HCT116 (cell line): ENCODE data around the gene PTMS. TPM values are rescaled to one million over a fixed set of nuclear protein-coding genes. Genes with fewer than 3 reads are reported as not detected.

Experiments
- ATAC-seq: fragments of 200-7000 bp; cut with Tn5 transposase; 2 replicates; pipeline ENCODE4 v1.9.1; 2020; ENCODE audit warnings: mild to moderate bottlenecking, moderate library complexity
- BruUV-seq: library from RNA; stranded (reverse); fragments of 400-500 nt; replicated peaks from 2 replicates; lab custom pipeline; 2021; lab: Mats Ljungman, UMichigan
- CTCF ChIA-PET: fragments of 300-600 bp; sonication (Branson Sonifier 250); formaldehyde crosslinking; loops from one replicate; lab custom pipeline; 2021; ENCODE audit warnings: antibody characterized with exemption; lab: Charles Lee
- POLR2A ChIA-PET: fragments of 300-600, 350-600 bp; sonication (Branson Sonifier 250); formaldehyde crosslinking; loops from one replicate; lab custom pipeline; 2021; ENCODE audit warnings: antibody characterized with exemption; lab: Charles Lee
- RAD21 ChIA-PET, 2 experiments: fragments of 300-600 bp; sonication (Branson Sonifier 250); formaldehyde crosslinking; loops; one replicate each; lab custom pipeline; 2023; ENCODE audit warnings: low total read pairs in 2 of 2; ENCODE audit not compliant: uncharacterized antibody in 2 of 2, unreplicated experiment in 2 of 2, low non-redundant PET in 1 of 2; lab: Charles Lee
- DNase-seq: peaks from one replicate; pipeline ENCODE4 v3.0.0-alpha.2; 2010; ENCODE audit warnings: low read depth, low spot score
- H2AFZ ChIP-seq: fragments of 200-600 bp; shearing (Covaris generic), sonication (generic); 2 replicates; pipeline ENCODE4 v1.6.1; 2017; ENCODE audit warnings: low read depth, mixed run types, mixed read lengths, antibody characterized with exemption, low read length; ENCODE audit not compliant: poor library complexity, severe bottlenecking
- H3K27ac ChIP-seq: 2 replicates; pipeline ENCODE4 v1.5.1; 2012; ENCODE audit warnings: low read depth, low read length
- H3K27me3 ChIP-seq: fragments of 200-600 bp; sonication (generic); 2 replicates; pipeline ENCODE4 v1.6.1; 2016; ENCODE audit warnings: mixed run types, low read length, mixed read lengths; ENCODE audit not compliant: insufficient read depth
- H3K36me3 ChIP-seq, 2 experiments: fragments of 200-500 bp in 1 of 2; fragments of 200-600 bp in 1 of 2; sonication (Bioruptor generic) in 1 of 2; sonication (generic) in 1 of 2; 2 replicates each; pipeline versions ENCODE4 v1.5.1 to v1.6.1; 2014 to 2016; ENCODE audit warnings: low read length in 2 of 2, inconsistent platforms in 1 of 2, mixed read lengths in 1 of 2, mixed run types in 1 of 2; ENCODE audit not compliant: insufficient read depth in 2 of 2, control insufficient read depth in 1 of 2
- H3K4me1 ChIP-seq, 2 experiments: fragments of 200-600 bp in 1 of 2; sonication (generic) in 1 of 2; 2 replicates each; pipeline versions ENCODE4 v1.5.1 to v1.6.1; 2012 to 2017; ENCODE audit warnings: low read length in 2 of 2, inconsistent platforms in 1 of 2, mild to moderate bottlenecking in 1 of 2, mixed read lengths in 1 of 2, mixed run types in 1 of 2, moderate library complexity in 1 of 2; ENCODE audit not compliant: insufficient read depth in 2 of 2, control insufficient read depth in 1 of 2
- H3K4me2 ChIP-seq: fragments of 200-600 bp; sonication (generic); 2 replicates; pipeline ENCODE4 v1.6.1; 2017; ENCODE audit warnings: mixed run types, low read length, mixed read lengths
- H3K4me3 ChIP-seq, 2 experiments: fragments of 200-600 bp in 1 of 2; sonication (generic) in 1 of 2; replicated peaks in 1 of 2; 2 replicates each; pipeline ENCODE4 v1.5.1; 2011 to 2016; ENCODE audit warnings: low read length in 2 of 2, control low read depth in 1 of 2, low read depth in 1 of 2, mild to moderate bottlenecking in 1 of 2, mixed read lengths in 1 of 2, mixed run types in 1 of 2
- H3K79me2 ChIP-seq: fragments of 200-600 bp; sonication (generic); 2 replicates; pipeline ENCODE4 v1.6.1; 2017; ENCODE audit warnings: mild to moderate bottlenecking, mixed run types, low read length, moderate library complexity, mixed read lengths; ENCODE audit not compliant: insufficient read depth
- H3K9ac ChIP-seq: fragments of 200-600 bp; sonication (generic); 2 replicates; pipeline ENCODE4 v1.6.1; 2016; ENCODE audit warnings: low read length, mixed read lengths
- H3K9me2 ChIP-seq: fragments of 200-600 bp; sonication (generic), shearing (Covaris generic); 2 replicates; pipeline ENCODE4 v1.6.1; 2017; ENCODE audit warnings: mixed run types, mild to moderate bottlenecking, moderate library complexity; ENCODE audit not compliant: insufficient read depth
- H3K9me3 ChIP-seq, 2 experiments: fragments of 200-500 bp in 1 of 2; fragments of 200-600 bp in 1 of 2; sonication (Bioruptor generic) in 1 of 2; sonication (generic) in 1 of 2; 2 replicates each; pipeline ENCODE4 v1.6.1; 2014 to 2017; ENCODE audit warnings: low read length in 2 of 2, mixed read lengths in 2 of 2, inconsistent platforms in 1 of 2, low read depth in 1 of 2, mild to moderate bottlenecking in 1 of 2, mixed run types in 1 of 2, moderate library complexity in 1 of 2; ENCODE audit not compliant: control insufficient read depth in 1 of 2, insufficient read depth in 1 of 2
- H4K20me1 ChIP-seq: fragments of 200-600 bp; sonication (generic), shearing (Covaris generic); 2 replicates; pipeline ENCODE4 v1.6.1; 2017; ENCODE audit warnings: mixed run types, mild to moderate bottlenecking, moderate library complexity; ENCODE audit not compliant: insufficient read depth
- CTCF ChIP-seq, 3 experiments: fragments of 200-600 bp in 1 of 3; sonication (generic) in 1 of 3; IDR thresholded peaks in 2 of 3; conservative IDR thresholded peaks in 1 of 3; 2 replicates each; pipeline ENCODE4 v1.5.1; 2012 to 2017; ENCODE audit warnings: low read depth in 2 of 3, low read length in 2 of 3, antibody characterized with exemption in 1 of 3, borderline replicate concordance in 1 of 3, control low read depth in 1 of 3, mild to moderate bottlenecking in 1 of 3, mixed read lengths in 1 of 3, mixed run types in 1 of 3, moderate library complexity in 1 of 3; ENCODE audit not compliant: insufficient read depth in 1 of 3
- EZH2 ChIP-seq: fragments of 200-600 bp; sonication (generic); IDR thresholded peaks from 2 replicates; pipeline ENCODE4 v1.6.1; 2017; ENCODE audit warnings: antibody characterized with exemption, mixed run types
- FOSL1 ChIP-seq: IDR thresholded peaks from 2 replicates; pipeline ENCODE4 v1.6.1; 2012; ENCODE audit warnings: low read depth
- SRF ChIP-seq: IDR thresholded peaks from 2 replicates; pipeline ENCODE4 v1.6.1; 2012; ENCODE audit warnings: low read depth
- TCF7L2 ChIP-seq: IDR thresholded peaks from 2 replicates; pipeline ENCODE4 v1.7.0; 2011; ENCODE audit warnings: borderline replicate concordance, inconsistent platforms; ENCODE audit not compliant: insufficient read depth, insufficient read length; ENCODE audit errors: extremely low read depth
- YY1 ChIP-seq: IDR thresholded peaks from 2 replicates; pipeline ENCODE4 v1.6.1; 2011; ENCODE audit warnings: low read length, low read depth, moderate library complexity, mild to moderate bottlenecking; ENCODE audit not compliant: insufficient replicate concordance; ENCODE audit errors: extremely low read depth
- ZFX ChIP-seq: fragments of 450-650 bp; IDR thresholded peaks from 2 replicates; pipeline ENCODE4 v1.6.1; 2017
- intact Hi-C: fragments of 100-400 bp; cut with micrococcal nuclease; formaldehyde crosslinking; loops from 2 replicates; pipeline ENCODE4 v1.10.0; 2022
- total RNA-seq: library from RNA; stranded (reverse); gene quantifications from one replicate; pipeline ENCODE4 v1.2.1, GENCODE V29; 2021; ENCODE audit not compliant: unreplicated experiment

The PTMS gene
- total RNA-seq, 1 experiment from 2014 or later, result 494 TPM

- H3K79me2 ChIP-seq, result peaks cover 29% of the 10 kb centered on the region
- POLR2A ChIA-PET, result interaction anchor here (0.8 to 3.0 kb wide), 15 partner anchors 8 to 195 kb away, joined by 3 to 41 read pairs (median 7); partner anchors contain the start of genes C12orf57, CDCA3, COPS7A and GPR162
- no peaks in the 10 kb centered on the region for H3K9me2 ChIP-seq
- H2AFZ ChIP-seq, result no peak overlapping the region
- CTCF ChIA-PET, result interaction anchor here (0.6 to 3.0 kb wide), 14 partner anchors 9 to 158 kb away, joined by 3 to 53 read pairs (median 3); partner anchors contain the start of genes COPS7A, MLF2, P3H3 and USP5
- intact Hi-C loops, result loop anchor here (2.0 kb wide), 1 partner anchor 14 kb away; the partner anchor contains the start of gene MLF2
- DNase-seq (no peak), ATAC-seq (peak; percentile 38)
- H3K4me1 ChIP-seq, result peaks cover 54 to 81% of the 10 kb centered on the region in 2 experiments
- no peaks in the 10 kb centered on the region for H4K20me1 ChIP-seq
- no peaks in the 10 kb centered on the region for H3K9me3 ChIP-seq
- no peaks in the 10 kb centered on the region for H3K27me3 ChIP-seq
- peak overlapping the region; percentile 72 for H3K27ac ChIP-seq
- H3K36me3 ChIP-seq, result peaks cover 9 to 13% of the 10 kb centered on the region in 2 experiments; a peak in 3 of 4 replicates
- peak overlapping the region; percentile 84 for H3K9ac ChIP-seq
- BruUV-seq, result no TSS peak
- TF ChIP-seq SRF, result no peak
- no peak for TF ChIP-seq FOSL1
- no peak for TF ChIP-seq EZH2
- peak; percentile 38 for TF ChIP-seq TCF7L2
- TF ChIP-seq YY1, result peak; percentile 51
- TF ChIP-seq ZFX, result peak; percentile 76; the same call in 1 of the 2 replicates
- TF ChIP-seq CTCF (IDR thresholded peaks at IDR 0.05 in 2 of 3, conservative IDR thresholded peaks at IDR 0.05 in 1 of 3; ENCODE audit: borderline replicate concordance in 1 of 3, insufficient read depth in 1 of 3, low read depth in 2 of 3, low read length in 2 of 3), result peak in 2 of 3 experiments; percentile 56 to 59; a peak in 4 of 6 replicates
- H3K4me3 ChIP-seq, result peak overlapping the region; percentile 85 to 90
- peak overlapping the region; percentile 95 for H3K4me2 ChIP-seq
- RAD21 ChIA-PET, result interaction anchor here in 1 of 2 experiments (2.3 kb wide), 1 partner anchor 14 kb away, joined by 15 read pairs; the partner anchor contains the start of gene MLF2
These were observed 637 bp downstream of the PTMS start for GRCh38 chr12:6766651-6767349.
